ENCODE measurements around the gene CORO2A. TPM values are rescaled to one million over a fixed set of nuclear protein-coding genes. Genes with fewer than 3 reads are reported as not detected.

The CORO2A gene
- polyA plus RNA-seq, 1 of the 3 experiments (the other 2 are of a cell fraction): 2.3 TPM

- Histone ChIP-seq H3K4me3 (ENCODE audit: low read depth in 2 of 2, low read length in 1 of 2) (no peak overlapping the region), H3F3A (replicated peaks; ENCODE audit: insufficient read depth) (no peaks in the 10 kb centered on the region), H4K20me1 (ENCODE audit: insufficient read depth) (no peaks in the 10 kb centered on the region), H3K9me2 (no peaks in the 10 kb centered on the region), H3K4me2 (no peak overlapping the region), H3K27ac (ENCODE audit: low read depth in 2 of 2, low read length in 1 of 2) (no peak overlapping the region), H3K27me3 (ENCODE audit: insufficient read depth) (no peaks in the 10 kb centered on the region), H2AFZ (ENCODE audit: low read depth) (no peak overlapping the region), H3K9me3 (no peaks in the 10 kb centered on the region), H3K4me1 (ENCODE audit: control insufficient read depth in 1 of 2, insufficient read depth in 2 of 2, low read depth in 1 of 2, low read length in 1 of 2) (no peaks in the 10 kb centered on the region), H3K36me3 (replicated peaks in 1 of 2; ENCODE audit: control insufficient read depth in 1 of 2, insufficient read depth in 2 of 2, low read length in 1 of 2) (no peaks in the 10 kb centered on the region), H3K9ac (no peak overlapping the region), H3K79me2 (ENCODE audit: insufficient read depth) (no peaks in the 10 kb centered on the region)
- CTCF ChIA-PET: interaction anchor here (1.7 to 5.8 kb wide), 6 partner anchors 8 to 568 kb away, joined by 6 to 49 read pairs (median 22); partner anchors contain the start of genes TBC1D2 and TRIM14
- POLR2A ChIA-PET: no interaction called here
- DNase-seq: no peak
- TF ChIP-seq IRF3 (IDR thresholded peaks at IDR 0.05; ENCODE audit: low read depth, low read length): no peak
- no peak for TF ChIP-seq SMC3 (IDR thresholded peaks at IDR 0.05; ENCODE audit: low read depth, low read length)
- no peak for TF ChIP-seq EP300 (IDR thresholded peaks at IDR 0.05; ENCODE audit: borderline replicate concordance in 1 of 2, low read depth in 1 of 2, low read length in 1 of 2)
- TF ChIP-seq MAX (IDR thresholded peaks at IDR 0.05; ENCODE audit: low read depth): no peak
- TF ChIP-seq JUND (IDR thresholded peaks at IDR 0.05): no peak
- TF ChIP-seq NRF1 (IDR thresholded peaks at IDR 0.05; ENCODE audit: low read depth, low read length): no peak
- no peak for TF ChIP-seq USF1 (IDR thresholded peaks at IDR 0.05; ENCODE audit: borderline replicate concordance, low read depth)
- TF ChIP-seq FOSL2 (IDR thresholded peaks at IDR 0.05; ENCODE audit: borderline replicate concordance, low read depth): no peak
- no peak for TF ChIP-seq GATA2 (CRISPR knock-in tag; IDR thresholded peaks at IDR 0.05)
- TF ChIP-seq GABPA (IDR thresholded peaks at IDR 0.05; ENCODE audit: low read depth): no peak
- no peak for TF ChIP-seq RFX5 (IDR thresholded peaks at IDR 0.05; ENCODE audit: low read length)
- TF ChIP-seq TAF1 (IDR thresholded peaks at IDR 0.05; ENCODE audit: borderline replicate concordance, low read depth, low read length): no peak
- TF ChIP-seq ELF1 (IDR thresholded peaks at IDR 0.05): no peak
- no peak for TF ChIP-seq TEAD4 (IDR thresholded peaks at IDR 0.05; ENCODE audit: borderline replicate concordance, insufficient read depth)
- TF ChIP-seq EZH2phosphoT487 (IDR thresholded peaks at IDR 0.05; ENCODE audit: borderline replicate concordance, low read depth): no peak
- TF ChIP-seq MXI1 (IDR thresholded peaks at IDR 0.05; ENCODE audit: low read depth, low read length): no peak
- 92% methylated on average over 10 of the region's 20 CpGs for WGBS (ENCODE audit: low lambda C conversion rate)
These were observed 16.2 kb upstream of the CORO2A start for GRCh38 chr9:98208635-98209034.

GRCh38 chr9:98207606-98208005 lies 15.2 kb upstream of the CORO2A start:
- H3K4me3 ChIP-seq (ENCODE audit: low read depth in 2 of 2, low read length in 1 of 2): no peak overlapping the region
- 79% methylated on average over 3 of the region's 4 CpGs for WGBS (ENCODE audit: low lambda C conversion rate)
- POLR2A ChIA-PET: interaction anchor here (0.7 kb wide), 1 partner anchor 49 kb away, joined by 5 read pairs; no protein-coding TSS in a partner anchor
- H4K20me1 ChIP-seq (ENCODE audit: insufficient read depth): no peaks in the 10 kb centered on the region
- no peak overlapping the region for H3K9ac ChIP-seq
- no peak overlapping the region for H3K4me2 ChIP-seq
- H3F3A ChIP-seq (replicated peaks; ENCODE audit: insufficient read depth): no peaks in the 10 kb centered on the region
- CTCF ChIA-PET: interaction anchor here (0.9 to 5.8 kb wide), 10 partner anchors 9 to 569 kb away, joined by 4 to 49 read pairs (median 11); partner anchors contain the start of genes TBC1D2 and TRIM14
- H3K4me1 ChIP-seq (ENCODE audit: control insufficient read depth in 1 of 2, insufficient read depth in 2 of 2, low read depth in 1 of 2, low read length in 1 of 2): no peaks in the 10 kb centered on the region
- no peaks in the 10 kb centered on the region for H3K9me2 ChIP-seq
- no peaks in the 10 kb centered on the region for H3K79me2 ChIP-seq (ENCODE audit: insufficient read depth)
- no peaks in the 10 kb centered on the region for H3K9me3 ChIP-seq
- no peak overlapping the region for H2AFZ ChIP-seq (ENCODE audit: low read depth)
- H3K27me3 ChIP-seq (ENCODE audit: insufficient read depth): no peaks in the 10 kb centered on the region
- H3K27ac ChIP-seq (ENCODE audit: low read depth in 2 of 2, low read length in 1 of 2): no peak overlapping the region
- no peak for DNase-seq
- no peaks in the 10 kb centered on the region for H3K36me3 ChIP-seq (replicated peaks in 1 of 2; ENCODE audit: control insufficient read depth in 1 of 2, insufficient read depth in 2 of 2, low read length in 1 of 2)
- TF ChIP-seq CHD2 (IDR thresholded peaks at IDR 0.05; ENCODE audit: low read length, partially characterized antibody): no peak
- no peak for TF ChIP-seq GATA2 (CRISPR knock-in tag; IDR thresholded peaks at IDR 0.05)
- no peak for TF ChIP-seq ZBTB33 (IDR thresholded peaks at IDR 0.05; ENCODE audit: borderline replicate concordance, low read depth)
- no peak for TF ChIP-seq EZH2phosphoT487 (IDR thresholded peaks at IDR 0.05; ENCODE audit: borderline replicate concordance, low read depth)
- TF ChIP-seq SMC3 (IDR thresholded peaks at IDR 0.05; ENCODE audit: low read depth, low read length): no peak
- TF ChIP-seq RCOR1 (IDR thresholded peaks at IDR 0.05; ENCODE audit: low read length): no peak
- no peak for TF ChIP-seq EP300 (IDR thresholded peaks at IDR 0.05; ENCODE audit: borderline replicate concordance in 1 of 2, low read depth in 1 of 2, low read length in 1 of 2)
- no peak for TF ChIP-seq YY1 (IDR thresholded peaks at IDR 0.05; ENCODE audit: low read depth)
- no peak for TF ChIP-seq ELF1 (IDR thresholded peaks at IDR 0.05)
- no peak for TF ChIP-seq MEF2A (IDR thresholded peaks at IDR 0.05; ENCODE audit: borderline replicate concordance, low read depth)
- no peak for TF ChIP-seq USF2 (IDR thresholded peaks at IDR 0.05; ENCODE audit: borderline replicate concordance, low read depth, low read length)
- no peak for TF ChIP-seq POLR2AphosphoS5 (IDR thresholded peaks at IDR 0.05; ENCODE audit: low read depth, low read length)
- TF ChIP-seq RFX5 (IDR thresholded peaks at IDR 0.05; ENCODE audit: low read length): no peak
- no peak for TF ChIP-seq RAD21 (IDR thresholded peaks at IDR 0.05; ENCODE audit: low read length)
- no peak for TF ChIP-seq NRF1 (IDR thresholded peaks at IDR 0.05; ENCODE audit: low read depth, low read length)
